Bronchial smooth muscle cell (primary cell): ENCODE data around the gene DMP1. TPM values are rescaled to one million over a fixed set of nuclear protein-coding genes. Genes with fewer than 3 reads are reported as not detected.

Experiments used
- total RNA-seq: library from RNA; depleted of rRNA; stranded (reverse); fragments of >200 nt; gene quantifications from 2 replicates; pipeline ENCODE4 v1.2.1, GENCODE V29; 2014

Gene DMP1, protein sequence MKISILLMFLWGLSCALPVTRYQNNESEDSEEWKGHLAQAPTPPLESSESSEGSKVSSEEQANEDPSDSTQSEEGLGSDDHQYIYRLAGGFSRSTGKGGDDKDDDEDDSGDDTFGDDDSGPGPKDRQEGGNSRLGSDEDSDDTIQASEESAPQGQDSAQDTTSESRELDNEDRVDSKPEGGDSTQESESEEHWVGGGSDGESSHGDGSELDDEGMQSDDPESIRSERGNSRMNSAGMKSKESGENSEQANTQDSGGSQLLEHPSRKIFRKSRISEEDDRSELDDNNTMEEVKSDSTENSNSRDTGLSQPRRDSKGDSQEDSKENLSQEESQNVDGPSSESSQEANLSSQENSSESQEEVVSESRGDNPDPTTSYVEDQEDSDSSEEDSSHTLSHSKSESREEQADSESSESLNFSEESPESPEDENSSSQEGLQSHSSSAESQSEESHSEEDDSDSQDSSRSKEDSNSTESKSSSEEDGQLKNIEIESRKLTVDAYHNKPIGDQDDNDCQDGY
- not detected in 2 replicates for total RNA-seq

GRCh38 chr4:87649980-87650379, at the start of gene DMP1:
Gene DMP1, plus strand, starts transcription at chr4:87650280. Its CDS starts 6,213 bp downstream, at chr4:87656493.

GRCh38 chr4:87608229-87608628, 41.9 kb upstream of the DMP1 start, which contains the start of gene DSPP:
Gene DSPP, plus strand, starts transcription at chr4:87608529. Its CDS starts 2,380 bp downstream, at chr4:87610909.

Other genes starting within 250 kb of the DMP1 start
- 15.9 and 16.6 TPM in 2 replicates for gene NUDT9, start 227.7 kb upstream of the DMP1 start, total RNA-seq
- 1.3 and 1.5 TPM in 2 replicates for gene SPARCL1, start 120.9 kb upstream of the DMP1 start, total RNA-seq
- gene DSPP, start 41.8 kb upstream of the DMP1 start, total RNA-seq = not detected in 2 replicates
- not detected in 2 replicates for gene IBSP, start 149.3 kb downstream of the DMP1 start, total RNA-seq
- gene MEPE, start 182.7 kb downstream of the DMP1 start, total RNA-seq = not detected in 2 replicates